ENCODE measurements around the gene SEC11A.
A peak's percentile ranks its signal among the peaks of the same experiment; 100 is the strongest.

Gene SEC11A

DNA sequence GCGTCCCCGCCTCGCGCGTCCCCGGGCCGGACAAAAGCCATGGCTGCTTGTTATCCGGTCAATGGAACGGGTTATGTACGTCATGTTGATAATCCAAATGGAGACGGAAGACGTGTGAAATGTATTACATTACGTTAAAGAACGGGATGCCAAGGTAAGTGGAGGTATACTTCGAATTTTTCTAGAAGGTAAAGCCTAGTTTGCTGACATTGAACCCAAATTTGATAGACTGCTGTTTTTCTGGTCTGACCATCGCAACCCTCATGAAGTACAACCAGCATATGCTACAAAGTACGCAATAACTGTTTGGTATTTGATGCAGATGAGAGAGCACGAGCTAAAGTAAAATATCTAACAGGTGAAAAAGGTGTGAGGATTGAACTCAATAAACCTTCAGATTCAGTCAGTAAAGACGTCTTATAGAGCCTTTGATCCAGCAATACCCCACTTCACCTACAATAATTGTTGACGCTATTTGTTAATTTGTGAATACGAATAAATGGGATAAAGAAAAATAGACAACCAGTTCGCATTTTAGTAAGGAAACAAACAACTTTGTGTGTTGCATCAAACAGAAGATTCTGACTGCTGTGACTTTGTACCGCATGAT is 81.6 kb downstream of the SEC11A start:
- DNase-seq = no peak

DNA sequence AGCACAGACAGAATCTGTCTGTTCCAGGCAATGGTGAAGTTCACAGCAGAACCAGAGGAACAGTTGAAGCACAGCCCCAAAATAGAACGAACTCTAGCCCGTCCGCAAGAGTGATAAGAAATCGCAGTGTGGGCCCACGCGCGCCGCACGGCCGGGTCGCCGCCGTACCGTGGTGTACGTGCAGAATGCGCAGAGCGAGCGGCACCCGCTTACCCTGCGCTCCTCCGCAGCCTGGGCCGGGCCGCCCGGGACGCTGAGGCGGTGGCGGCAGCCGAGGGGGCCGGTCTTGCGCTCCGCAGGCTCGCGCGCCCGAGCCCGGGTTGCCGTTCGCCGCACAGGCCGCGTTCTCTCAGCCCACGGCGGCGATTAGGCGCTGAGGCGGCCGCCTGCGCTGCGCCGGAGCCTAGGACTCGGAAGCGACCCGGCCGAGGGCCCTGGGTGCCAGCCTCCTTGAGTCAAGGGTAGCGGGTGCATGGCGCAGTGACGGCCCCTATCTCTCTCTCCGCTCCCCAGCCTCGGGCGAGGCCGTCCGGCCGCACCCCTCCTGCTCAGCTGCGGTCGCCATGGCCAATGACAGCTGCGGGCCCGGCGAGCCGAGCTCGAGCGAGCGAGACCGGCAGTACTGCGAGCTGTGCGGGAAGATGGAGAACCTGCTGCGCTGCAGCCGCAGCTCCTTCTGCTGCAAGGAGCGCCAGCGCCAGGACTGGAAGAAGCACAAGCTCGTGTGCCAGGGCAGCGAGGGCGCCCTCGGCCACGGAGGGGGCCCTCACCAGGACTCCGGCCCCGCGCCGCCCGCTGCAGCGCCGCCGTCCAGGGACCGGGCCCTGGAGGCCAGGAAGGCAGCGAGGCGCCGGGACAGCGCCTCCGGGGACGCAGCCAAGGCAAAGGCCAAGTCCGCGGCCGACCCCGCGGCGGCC is 82.4 kb downstream of the SEC11A start:
- peak; percentile 82 for DNase-seq

DNA sequence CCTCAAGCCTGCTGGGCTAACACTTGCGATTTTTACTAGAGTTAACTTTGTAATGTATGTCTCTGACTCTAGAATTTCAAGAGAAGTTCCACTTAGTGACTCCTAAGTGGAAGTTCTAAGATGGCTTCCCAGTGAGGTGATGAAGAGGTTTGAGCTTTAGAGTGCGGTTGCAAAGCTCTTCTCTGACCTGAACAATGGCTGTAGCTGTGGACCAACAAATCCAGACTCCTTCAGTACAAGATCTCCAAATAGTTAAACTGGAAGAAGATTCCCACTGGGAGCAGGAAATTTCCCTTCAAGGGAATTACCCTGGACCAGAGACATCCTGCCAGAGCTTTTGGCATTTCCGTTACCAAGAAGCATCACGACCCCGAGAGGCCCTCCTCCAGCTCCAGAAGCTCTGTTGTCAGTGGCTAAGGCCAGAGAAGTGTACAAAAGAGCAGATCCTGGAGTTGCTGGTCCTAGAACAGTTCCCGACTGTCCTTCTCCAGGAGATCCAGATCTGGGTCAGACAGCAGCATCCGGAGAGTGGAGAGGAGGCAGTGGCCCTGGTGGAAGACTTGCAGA is 84.2 kb downstream of the SEC11A start:
- DNase-seq = peak; percentile 47

DNA sequence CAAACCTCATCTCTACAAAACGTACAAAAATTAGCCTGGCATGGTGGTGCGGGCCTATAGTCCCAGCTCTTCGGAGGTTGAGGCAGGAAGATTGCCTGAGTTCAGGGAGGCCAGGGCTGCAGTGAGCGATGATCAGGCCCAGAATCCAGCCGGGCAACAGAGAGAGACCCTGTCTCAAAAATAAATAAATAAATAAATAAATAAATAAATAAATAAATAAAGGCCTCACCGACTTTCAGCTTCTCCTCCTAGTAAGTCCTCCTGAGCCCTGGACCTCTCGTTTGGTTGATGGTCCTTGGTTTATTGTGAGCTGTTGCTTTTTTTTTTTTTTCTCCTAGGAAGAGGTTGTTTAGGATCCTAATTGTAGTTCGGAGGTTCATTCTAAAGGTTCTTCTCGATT is 86.9 kb downstream of the SEC11A start:
- no peak for DNase-seq

DNA sequence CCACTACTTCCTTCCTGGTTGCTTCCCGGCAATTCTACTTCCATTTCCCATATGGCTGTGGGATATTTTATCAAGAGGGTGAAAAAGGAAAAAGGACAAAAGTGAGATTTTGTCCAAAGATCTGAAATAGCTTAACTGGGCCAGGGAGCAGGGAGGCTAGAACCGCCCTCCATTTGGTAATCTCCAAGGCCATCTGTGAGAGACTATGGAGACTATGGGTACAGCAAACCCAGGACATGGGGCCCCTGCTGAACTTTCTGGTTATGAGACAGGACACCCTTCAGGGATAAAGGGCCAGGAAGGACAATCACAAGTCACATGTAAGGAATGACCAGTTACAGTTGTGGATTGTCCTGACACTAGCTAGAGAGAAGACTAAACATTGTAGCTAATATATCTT is 90.8 kb downstream of the SEC11A start:
- no peak for DNase-seq

DNA sequence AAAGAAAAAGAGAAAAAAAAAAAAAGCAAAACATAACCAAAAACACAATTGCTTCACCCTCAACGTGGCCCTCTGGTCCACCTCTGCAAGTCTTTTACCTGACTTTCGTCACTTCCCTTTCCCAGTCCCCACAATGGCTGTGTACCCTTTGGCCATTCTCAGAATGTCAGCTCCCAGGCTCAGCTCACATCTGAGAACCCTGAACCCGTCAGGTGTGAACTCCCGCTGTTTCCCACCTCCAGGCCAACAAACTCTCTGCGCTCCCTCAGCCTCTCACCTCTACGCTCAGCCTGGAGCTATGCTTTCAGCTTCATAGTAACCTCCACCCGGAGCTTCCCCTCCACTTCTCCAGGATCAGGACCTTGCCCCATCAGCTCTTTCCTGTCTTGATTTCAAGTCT is 91.6 kb downstream of the SEC11A start:
- no peak for DNase-seq

DNA sequence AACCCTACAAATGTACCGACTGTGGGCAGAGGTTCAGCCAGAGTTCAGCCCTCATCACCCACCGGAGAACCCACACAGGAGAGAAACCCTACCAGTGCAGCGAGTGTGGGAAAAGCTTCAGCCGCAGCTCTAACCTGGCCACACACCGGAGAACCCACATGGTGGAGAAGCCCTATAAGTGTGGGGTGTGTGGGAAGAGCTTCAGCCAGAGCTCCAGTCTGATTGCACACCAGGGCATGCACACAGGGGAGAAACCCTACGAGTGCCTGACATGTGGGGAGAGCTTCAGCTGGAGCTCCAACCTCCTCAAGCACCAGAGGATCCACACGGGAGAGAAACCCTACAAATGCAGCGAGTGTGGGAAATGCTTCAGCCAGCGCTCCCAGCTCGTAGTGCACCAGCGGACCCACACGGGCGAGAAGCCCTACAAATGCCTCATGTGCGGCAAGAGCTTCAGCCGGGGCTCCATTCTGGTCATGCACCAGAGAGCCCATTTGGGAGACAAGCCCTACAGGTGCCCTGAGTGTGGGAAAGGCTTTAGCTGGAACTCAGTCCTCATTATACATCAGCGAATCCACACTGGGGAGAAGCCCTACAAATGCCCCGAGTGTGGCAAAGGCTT is 94.5 kb downstream of the SEC11A start:
- DNase-seq = no peak

DNA sequence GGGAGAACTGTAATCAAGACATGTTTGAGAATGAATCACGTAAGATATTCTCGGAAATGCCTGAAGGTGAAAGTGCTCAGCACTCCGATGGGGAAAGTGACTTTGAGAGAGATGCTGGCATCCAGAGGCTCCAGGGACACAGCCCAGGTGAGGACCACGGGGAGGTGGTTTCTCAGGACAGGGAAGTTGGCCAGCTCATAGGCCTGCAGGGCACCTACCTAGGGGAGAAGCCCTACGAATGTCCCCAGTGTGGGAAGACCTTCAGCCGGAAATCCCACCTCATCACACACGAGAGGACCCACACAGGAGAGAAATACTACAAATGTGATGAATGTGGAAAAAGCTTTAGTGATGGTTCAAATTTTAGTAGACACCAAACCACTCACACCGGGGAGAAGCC is 95.3 kb downstream of the SEC11A start:
- no peak for DNase-seq
